CD4-positive, alpha-beta T cell (primary cell): ENCODE measurements around the gene HS3ST5. TPM values are rescaled to one million over a fixed set of nuclear protein-coding genes. Genes with fewer than 3 reads are reported as not detected.

ENCODE experiments used
- ATAC-seq: fragments of 200-7000 bp; cut with Tn5 transposase; one replicate; pipeline ENCODE4 v1.10.0; 2022; ENCODE audit warnings: mild to moderate bottlenecking; ENCODE audit not compliant: poor library complexity
- CTCF ChIA-PET: fragments of 350-600 bp; sonication (Branson Sonifier 250); formaldehyde crosslinking; loops from one replicate; lab custom pipeline; 2021; ENCODE audit warnings: antibody characterized with exemption, inconsistent platforms; lab: Charles Lee
- POLR2A ChIA-PET: fragments of 350-600 bp; sonication (Branson Sonifier 250); formaldehyde crosslinking; loops from one replicate; lab custom pipeline; 2021; ENCODE audit warnings: antibody characterized with exemption, inconsistent platforms; lab: Charles Lee
- DNase-seq, 14 experiments: peaks; one replicate each; pipeline ENCODE4 v3.0.0-alpha.2; 2013 to 2020; ENCODE audit warnings: mixed read lengths in 2 of 14
- H3K27ac ChIP-seq, 2 donors: one replicate each; pipeline versions ENCODE4 v1.5.1 to v1.7.0; 2013; ENCODE audit warnings: low read length in 2 of 2, low read depth in 1 of 2, mild to moderate bottlenecking in 1 of 2
- H3K27me3 ChIP-seq, 2 experiments: 1 replicate in 1 of 2; 2 replicates in 1 of 2; pipeline versions ENCODE4 v1.6.1 to v1.7.0; 2013; ENCODE audit warnings: low read length in 2 of 2, control low read depth in 1 of 2, mild to moderate bottlenecking in 1 of 2, moderate library complexity in 1 of 2; ENCODE audit not compliant: insufficient read depth in 2 of 2, control insufficient read depth in 1 of 2
- H3K36me3 ChIP-seq: one replicate; pipeline ENCODE4 v1.6.1; 2013; ENCODE audit warnings: low read length, control low read depth; ENCODE audit not compliant: insufficient read depth
- H3K4me1 ChIP-seq: one replicate; pipeline ENCODE4 v1.6.1; 2013; ENCODE audit warnings: low read length, control low read depth; ENCODE audit not compliant: insufficient read depth
- H3K4me3 ChIP-seq: one replicate; pipeline ENCODE4 v1.5.1; 2013; ENCODE audit warnings: mild to moderate bottlenecking, low read length, moderate library complexity
- H3K9me3 ChIP-seq, 2 experiments: 1 replicate in 1 of 2; 2 replicates in 1 of 2; pipeline versions ENCODE4 v1.6.1 to v1.7.0; 2013; ENCODE audit warnings: low read length in 2 of 2, mild to moderate bottlenecking in 2 of 2, control low read depth in 1 of 2, moderate library complexity in 1 of 2; ENCODE audit not compliant: control insufficient read depth in 1 of 2, insufficient read depth in 1 of 2
- H3K27ac Mint-ChIP-seq: one replicate; pipeline ENCODE4 v1.8.0; 2020; ENCODE audit warnings: mixed read lengths
- H3K27me3 Mint-ChIP-seq: one replicate; pipeline ENCODE4 v1.8.0; 2021; ENCODE audit warnings: mixed read lengths
- H3K36me3 Mint-ChIP-seq: one replicate; pipeline ENCODE4 v1.8.0; 2021; ENCODE audit warnings: low read depth, mixed read lengths
- H3K4me1 Mint-ChIP-seq: one replicate; pipeline ENCODE4 v1.8.0; 2021; ENCODE audit warnings: low read depth, mixed read lengths
- H3K4me3 Mint-ChIP-seq: one replicate; pipeline ENCODE4 v1.8.0; 2020; ENCODE audit warnings: mild to moderate bottlenecking, mixed read lengths
- H3K9me3 Mint-ChIP-seq: one replicate; pipeline ENCODE4 v1.8.0; 2020; ENCODE audit warnings: mixed read lengths
- CTCF ChIP-seq: fragments of 200-600 bp; IDR thresholded peaks from one replicate; pipeline ENCODE4 v1.8.0; 2022; ENCODE audit warnings: antibody characterized with exemption, mild to moderate bottlenecking
- intact Hi-C, 2 experiments: fragments of 100-400 bp; cut with DNase I in 1 of 2; cut with micrococcal nuclease in 1 of 2; formaldehyde crosslinking; loops; one replicate each; pipeline versions ENCODE4 v1.15.1 to v1.9.0; 2023 to 2025; cut with DNase I, micrococcal nuclease
- total RNA-seq, 174 experiments: library from RNA in 2 of 174; stranded (reverse) in 2 of 174; gene quantifications; one replicate each; pipeline ENCODE4 v1.2.3 and lab custom pipeline; 2021 to 2026

Gene HS3ST5
- total RNA-seq, 2 experiments from 2014 or later: not detected

- no peaks in the 10 kb centered on the region for H3K9me3 ChIP-seq
- ATAC-seq (no peak), DNase-seq (no peak)
- no peaks in the 10 kb centered on the region for H3K27me3 ChIP-seq
- no peaks in the 10 kb centered on the region for H3K36me3 Mint-ChIP-seq
- no peak for TF ChIP-seq CTCF
- intact Hi-C loops: no loop called here
- no peaks in the 10 kb centered on the region for H3K4me1 ChIP-seq
- H3K27ac Mint-ChIP-seq: no peak overlapping the region
- peaks cover 8% of the 10 kb centered on the region for H3K27me3 Mint-ChIP-seq
- ChIA-PET POLR2A (no interaction called here), CTCF (interaction anchor here (1.2 kb wide), 1 partner anchor 15 kb away, joined by 3 read pairs; no protein-coding TSS in a partner anchor)
- H3K9me3 Mint-ChIP-seq: no peaks in the 10 kb centered on the region
- no peaks in the 10 kb centered on the region for H3K4me1 Mint-ChIP-seq
- no peak overlapping the region for H3K27ac ChIP-seq
- no peak overlapping the region for H3K4me3 Mint-ChIP-seq
- no peak overlapping the region for H3K4me3 ChIP-seq
- H3K36me3 ChIP-seq: no peaks in the 10 kb centered on the region
These were observed 61.3 kb downstream of the HS3ST5 start for GRCh38 chr6:114281496-114281895.

GRCh38 chr6:114280239-114280982, 62.4 kb downstream of the HS3ST5 start:
- no peaks in the 10 kb centered on the region for H3K4me1 ChIP-seq
- CTCF ChIA-PET: no interaction called here
- no peaks in the 10 kb centered on the region for H3K36me3 Mint-ChIP-seq
- H3K4me3 ChIP-seq: no peak overlapping the region
- POLR2A ChIA-PET: no interaction called here
- no peak overlapping the region for H3K4me3 Mint-ChIP-seq
- H3K27ac ChIP-seq: no peak overlapping the region
- no peak for TF ChIP-seq CTCF
- intact Hi-C loops: no loop called here
- no peaks in the 10 kb centered on the region for H3K36me3 ChIP-seq
- DNase-seq (no peak), ATAC-seq (no peak)
- no peaks in the 10 kb centered on the region for H3K27me3 ChIP-seq
- no peak overlapping the region for H3K27ac Mint-ChIP-seq
- peaks cover 8% of the 10 kb centered on the region for H3K27me3 Mint-ChIP-seq
- H3K9me3 Mint-ChIP-seq: no peaks in the 10 kb centered on the region
- no peaks in the 10 kb centered on the region for H3K9me3 ChIP-seq
- no peaks in the 10 kb centered on the region for H3K4me1 Mint-ChIP-seq

GRCh38 chr6:114277220-114277619, 65.6 kb downstream of the HS3ST5 start:
- ATAC-seq (no peak), DNase-seq (no peak)
- Mint-ChIP-seq H3K27ac (no peak overlapping the region), H3K27me3 (peaks cover 2% of the 10 kb centered on the region), H3K36me3 (no peaks in the 10 kb centered on the region), H3K9me3 (no peaks in the 10 kb centered on the region), H3K4me3 (no peak overlapping the region), H3K4me1 (no peaks in the 10 kb centered on the region)
- Histone ChIP-seq H3K27ac (no peak overlapping the region), H3K4me1 (no peaks in the 10 kb centered on the region), H3K27me3 (no peaks in the 10 kb centered on the region), H3K9me3 (no peaks in the 10 kb centered on the region), H3K36me3 (no peaks in the 10 kb centered on the region), H3K4me3 (no peak overlapping the region)
- CTCF ChIA-PET: no interaction called here
- intact Hi-C loops: no loop called here
- no peak for TF ChIP-seq CTCF
- POLR2A ChIA-PET: no interaction called here
